Measurements from ENCODE around the gene NAA20. TPM values are rescaled to one million over a fixed set of nuclear protein-coding genes. Genes with fewer than 3 reads are reported as not detected.

The NAA20 gene
- polyA plus RNA-seq, 1 donor (not counting 4 experiments of a cell fraction or from before 2014, with no cell fraction given): 204 TPM

DNA sequence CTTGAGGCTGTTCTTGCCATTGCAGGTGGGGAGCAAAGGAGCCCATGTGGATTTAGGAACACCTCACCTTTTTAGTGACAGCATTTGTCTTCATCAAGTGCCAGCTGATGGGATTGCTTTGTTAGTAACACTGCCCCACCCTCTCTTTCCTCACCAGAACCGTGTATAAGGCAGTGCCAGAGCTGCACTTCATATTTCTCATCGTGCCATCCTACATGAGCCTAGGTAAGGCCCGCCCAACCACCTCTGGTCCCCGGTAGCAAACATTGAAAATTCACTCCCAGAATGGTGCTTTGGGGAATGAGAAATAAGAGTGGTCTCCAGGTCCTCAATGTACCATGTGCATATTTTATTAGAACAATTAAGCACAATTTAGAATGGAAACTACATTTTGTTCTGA lies 57.9 kb downstream of the NAA20 start:
- Histone ChIP-seq H3K4me1 (ENCODE audit: control insufficient read depth, extremely low read depth, insufficient read depth, low read length) (no peaks in the 10 kb centered on the region), H3K9me3 (ENCODE audit: control insufficient read depth, low read depth, low read length) (no peaks in the 10 kb centered on the region), H3K27ac (ENCODE audit: control insufficient read depth, insufficient read depth, low read length) (no peak overlapping the region), H2AFZ (ENCODE audit: control insufficient read depth, low read length) (no peak overlapping the region), H3K4me3 (ENCODE audit: control insufficient read depth in 2 of 3, extremely low read depth in 1 of 3, insufficient read depth in 2 of 3, low read depth in 1 of 3, low read length in 3 of 3) (no peak overlapping the region), H3K9ac (ENCODE audit: control insufficient read depth, extremely low read depth, insufficient read depth, low read length) (no peak overlapping the region), H3K27me3 (ENCODE audit: control insufficient read depth, extremely low read depth, insufficient read depth, low read length) (peaks cover 9% of the 10 kb centered on the region), H3K4me2 (ENCODE audit: control insufficient read depth, extremely low read depth, insufficient read depth, low read depth, low read length) (no peak overlapping the region), H3K9me1 (ENCODE audit: control insufficient read depth, extremely low read depth, insufficient read depth, low read length) (no peaks in the 10 kb centered on the region), H3K36me3 (ENCODE audit: control insufficient read depth in 2 of 2, extremely low read depth in 1 of 2, insufficient read depth in 2 of 2, low read length in 2 of 2) (no peaks in the 10 kb centered on the region), H4K20me1 (ENCODE audit: control insufficient read depth, extremely low read depth, insufficient read depth, low read length) (no peaks in the 10 kb centered on the region), H3K79me2 (ENCODE audit: control insufficient read depth, insufficient read depth, low read length) (no peaks in the 10 kb centered on the region)
- FAIRE-seq (no peak), DNase-seq (ENCODE audit: low read depth, low spot score) (no peak)
- dilution Hi-C loops (cut with MboI; ENCODE audit: extremely low pct_ligation_motif_present, low sequenced_read_pairs): no loop called here
- TF ChIP-seq EZH2 (IDR thresholded peaks at IDR 0.05; ENCODE audit: low read length): no peak
- TF ChIP-seq CTCF (optimal IDR thresholded peaks at IDR 0.05 in 1 of 3, IDR thresholded peaks at IDR 0.05 in 1 of 3, conservative IDR thresholded peaks at IDR 0.05 in 1 of 3; ENCODE audit: extremely low read depth in 1 of 3, insufficient read depth in 2 of 3, low read length in 3 of 3): no peak

DNA sequence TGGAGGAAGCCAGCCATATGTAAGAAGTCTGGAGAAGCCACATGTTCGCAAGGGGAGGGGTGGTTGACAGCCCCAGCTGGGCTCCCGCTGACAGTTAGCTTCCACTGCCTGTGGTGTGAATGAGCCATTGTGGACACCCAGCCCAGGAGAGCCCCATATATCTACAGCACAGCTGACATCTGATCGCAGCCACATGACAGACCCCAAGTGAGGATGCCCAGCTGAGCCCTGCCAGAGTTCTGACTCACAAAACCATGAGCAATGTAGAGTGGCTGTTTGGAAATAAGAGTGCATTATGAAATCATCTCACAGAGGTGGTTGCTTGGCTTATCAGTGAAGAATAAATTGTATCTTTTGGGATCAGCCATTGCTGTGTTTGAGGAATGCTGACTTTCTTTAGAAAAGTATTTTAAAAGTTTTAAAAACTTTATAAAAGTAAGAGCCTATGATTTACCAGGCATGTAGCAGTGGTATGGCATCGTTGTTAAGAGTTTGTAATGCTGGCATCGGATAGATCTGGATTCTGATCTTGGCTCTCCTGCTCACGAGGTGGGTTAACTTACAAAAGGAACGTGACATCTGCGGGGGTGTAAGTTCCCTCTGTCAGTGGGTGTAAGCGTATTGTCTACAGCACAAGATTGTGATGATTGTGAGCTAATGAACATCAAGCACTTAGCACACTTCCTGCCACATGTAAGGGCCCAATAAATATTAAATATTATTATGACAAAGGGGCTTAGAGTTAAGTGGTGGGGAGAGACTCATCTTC lies 59.3 kb downstream of the NAA20 start:
- Histone ChIP-seq H3K27ac (ENCODE audit: control insufficient read depth, insufficient read depth, low read length) (no peak overlapping the region), H3K4me1 (ENCODE audit: control insufficient read depth, extremely low read depth, insufficient read depth, low read length) (no peaks in the 10 kb centered on the region), H3K9ac (ENCODE audit: control insufficient read depth, extremely low read depth, insufficient read depth, low read length) (no peak overlapping the region), H3K27me3 (ENCODE audit: control insufficient read depth, extremely low read depth, insufficient read depth, low read length) (peaks cover 9% of the 10 kb centered on the region), H3K4me2 (ENCODE audit: control insufficient read depth, extremely low read depth, insufficient read depth, low read depth, low read length) (no peak overlapping the region), H3K9me3 (ENCODE audit: control insufficient read depth, low read depth, low read length) (no peaks in the 10 kb centered on the region), H3K36me3 (ENCODE audit: control insufficient read depth in 2 of 2, extremely low read depth in 1 of 2, insufficient read depth in 2 of 2, low read length in 2 of 2) (no peaks in the 10 kb centered on the region), H4K20me1 (ENCODE audit: control insufficient read depth, extremely low read depth, insufficient read depth, low read length) (no peaks in the 10 kb centered on the region), H3K9me1 (ENCODE audit: control insufficient read depth, extremely low read depth, insufficient read depth, low read length) (no peaks in the 10 kb centered on the region), H2AFZ (ENCODE audit: control insufficient read depth, low read length) (no peak overlapping the region), H3K79me2 (ENCODE audit: control insufficient read depth, insufficient read depth, low read length) (no peaks in the 10 kb centered on the region), H3K4me3 (ENCODE audit: control insufficient read depth in 2 of 3, extremely low read depth in 1 of 3, insufficient read depth in 2 of 3, low read depth in 1 of 3, low read length in 3 of 3) (no peak overlapping the region)
- DNase-seq (ENCODE audit: low read depth, low spot score) (no peak), FAIRE-seq (no peak)
- dilution Hi-C loops (cut with MboI; ENCODE audit: extremely low pct_ligation_motif_present, low sequenced_read_pairs): no loop called here
- TF ChIP-seq CTCF (optimal IDR thresholded peaks at IDR 0.05 in 1 of 3, IDR thresholded peaks at IDR 0.05 in 1 of 3, conservative IDR thresholded peaks at IDR 0.05 in 1 of 3; ENCODE audit: extremely low read depth in 1 of 3, insufficient read depth in 2 of 3, low read length in 3 of 3): no peak
- TF ChIP-seq EZH2 (IDR thresholded peaks at IDR 0.05; ENCODE audit: low read length): no peak
